Mesenchymal stem cell (in vitro differentiated cells and primary cell): ENCODE data around the gene GABRA6.
"Not testable (repeated sequence)": the region's sequence is repeated elsewhere in the genome, so short reads cannot be mapped to it uniquely, and the experiment has no call there.

Experiments used
- DNase-seq: peaks from one replicate; pipeline ENCODE4 v3.0.0-alpha.2; 2013
- H2AFZ ChIP-seq: one replicate; pipeline ENCODE4 v1.6.1; 2013; ENCODE audit warnings: low read depth, mild to moderate bottlenecking, control low read depth, inconsistent platforms, low read length, moderate library complexity
- H2AK5ac ChIP-seq: 2 replicates; pipeline ENCODE4 v1.6.1; 2013; ENCODE audit warnings: low read length, moderate library complexity, mild to moderate bottlenecking, inconsistent platforms; ENCODE audit not compliant: severe bottlenecking
- H2BK120ac ChIP-seq: one replicate; pipeline ENCODE4 v1.6.1; 2013; ENCODE audit warnings: low read depth, mild to moderate bottlenecking, inconsistent platforms, low read length, moderate library complexity
- H2BK12ac ChIP-seq, 2 experiments: one replicate each; pipeline ENCODE4 v1.6.1; 2013; ENCODE audit warnings: inconsistent platforms in 2 of 2, low read length in 2 of 2, mild to moderate bottlenecking in 2 of 2, moderate library complexity in 2 of 2, control low read depth in 1 of 2
- H2BK15ac ChIP-seq: one replicate; pipeline ENCODE4 v1.6.1; 2013; ENCODE audit warnings: mild to moderate bottlenecking, low read depth, inconsistent platforms; ENCODE audit not compliant: poor library complexity, severe bottlenecking
- H2BK5ac ChIP-seq: 2 replicates; pipeline ENCODE4 v1.6.1; 2013; ENCODE audit warnings: low read depth, mild to moderate bottlenecking, low read length, control low read depth, inconsistent platforms; ENCODE audit not compliant: poor library complexity, severe bottlenecking
- H3K14ac ChIP-seq, 2 experiments: one replicate each; pipeline ENCODE4 v1.6.1; 2013; ENCODE audit warnings: inconsistent platforms in 2 of 2, low read length in 2 of 2, control low read depth in 1 of 2, mild to moderate bottlenecking in 1 of 2, moderate library complexity in 1 of 2
- H3K18ac ChIP-seq, 2 experiments: one replicate each; pipeline ENCODE4 v1.6.1; 2013; ENCODE audit warnings: inconsistent platforms in 2 of 2, low read length in 2 of 2, control low read depth in 1 of 2, low read depth in 1 of 2, mild to moderate bottlenecking in 1 of 2
- H3K23ac ChIP-seq, 2 experiments: one replicate each; pipeline ENCODE4 v1.6.1; 2013; ENCODE audit warnings: inconsistent platforms in 2 of 2, low read length in 2 of 2, mild to moderate bottlenecking in 2 of 2, moderate library complexity in 2 of 2, control low read depth in 1 of 2
- H3K27ac ChIP-seq: 2 replicates; pipeline ENCODE4 v1.5.1; 2013; ENCODE audit warnings: mild to moderate bottlenecking, moderate library complexity, low read length, control low read depth, inconsistent platforms; ENCODE audit not compliant: poor library complexity, severe bottlenecking
- H3K27me3 ChIP-seq, 2 experiments: 2 replicates each; pipeline versions ENCODE4 v1.6.1 to v1.7.0; 2013; ENCODE audit warnings: low read length in 2 of 2, mild to moderate bottlenecking in 2 of 2, moderate library complexity in 2 of 2, control low read depth in 1 of 2, inconsistent platforms in 1 of 2; ENCODE audit not compliant: control insufficient read depth in 1 of 2, insufficient read depth in 1 of 2
- H3K36me3 ChIP-seq, 2 experiments: 2 replicates each; pipeline versions ENCODE4 v1.6.1 to v1.7.0; 2013; ENCODE audit warnings: low read length in 2 of 2, control low read depth in 1 of 2, inconsistent platforms in 1 of 2, low read depth in 1 of 2, mild to moderate bottlenecking in 1 of 2; ENCODE audit not compliant: insufficient read depth in 2 of 2, control insufficient read depth in 1 of 2
- H3K4ac ChIP-seq, 2 experiments: one replicate each; pipeline ENCODE4 v1.6.1; 2013; ENCODE audit warnings: inconsistent platforms in 2 of 2, low read length in 2 of 2, mild to moderate bottlenecking in 2 of 2, moderate library complexity in 2 of 2, control low read depth in 1 of 2, low read depth in 1 of 2
- H3K4me1 ChIP-seq: 2 replicates; pipeline ENCODE4 v1.6.1; 2013; ENCODE audit warnings: low read depth, low read length, control low read depth; ENCODE audit not compliant: control insufficient read depth, insufficient read depth
- H3K4me2 ChIP-seq: 2 replicates; pipeline ENCODE4 v1.6.1; 2013; ENCODE audit warnings: low read length, mild to moderate bottlenecking, inconsistent platforms; ENCODE audit not compliant: poor library complexity, severe bottlenecking
- H3K4me3 ChIP-seq, 2 experiments: 2 replicates each; pipeline versions ENCODE4 v1.5.1 to v1.7.0; 2013; ENCODE audit warnings: low read length in 2 of 2, mild to moderate bottlenecking in 2 of 2, control low read depth in 1 of 2, low read depth in 1 of 2; ENCODE audit not compliant: insufficient read depth in 1 of 2
- H3K79me1 ChIP-seq: replicated peaks from 2 replicates; pipeline ENCODE4 v1.6.1; 2013; ENCODE audit warnings: mild to moderate bottlenecking, control low read depth, low read length, inconsistent platforms; ENCODE audit not compliant: poor library complexity, severe bottlenecking
- H3K9ac ChIP-seq: 2 replicates; pipeline ENCODE4 v1.7.0; 2013; ENCODE audit warnings: mild to moderate bottlenecking, low read length, moderate library complexity
- H3K9me3 ChIP-seq: 2 replicates; pipeline ENCODE4 v1.7.0; 2013; ENCODE audit warnings: mild to moderate bottlenecking, low read length; ENCODE audit not compliant: control insufficient read depth
- H4K8ac ChIP-seq: one replicate; pipeline ENCODE4 v1.6.1; 2013; ENCODE audit warnings: inconsistent platforms, mild to moderate bottlenecking, low read length, moderate library complexity
- H4K91ac ChIP-seq: one replicate; pipeline ENCODE4 v1.6.1; 2013; ENCODE audit warnings: mild to moderate bottlenecking, low read length, inconsistent platforms
- WGBS: methylation state at CpG from one replicate; pipeline ENCODE4 v1.1.7; 2013; ENCODE audit warnings: mixed read lengths; 5-methylcytosine and 5-hydroxymethylcytosine counted together

GABRA6 gene

GRCh38 chr5:161651926-161652325 is 33.6 kb upstream of the GABRA6 start:
- H2BK120ac ChIP-seq, H3K4me3 ChIP-seq, H3K9ac ChIP-seq, H3K4me2 ChIP-seq, H3K4ac ChIP-seq, DNase-seq, H3K14ac ChIP-seq, H3K79me1 ChIP-seq, H3K4me1 ChIP-seq, H4K8ac ChIP-seq, H2AK5ac ChIP-seq, H3K18ac ChIP-seq, H4K91ac ChIP-seq, H3K27me3 ChIP-seq, H2BK5ac ChIP-seq, H3K27ac ChIP-seq, H2BK15ac ChIP-seq, H3K36me3 ChIP-seq, H2BK12ac ChIP-seq, H2AFZ ChIP-seq, H3K23ac ChIP-seq, H3K9me3 ChIP-seq: not testable (repeated sequence)
- WGBS = 63% methylated on average over 8 of the region's 8 CpGs

GRCh38 chr5:161660806-161661205 is 24.7 kb upstream of the GABRA6 start:
- no peak overlapping the region for H3K4me3 ChIP-seq
- H4K8ac ChIP-seq = no peak overlapping the region
- H2BK12ac ChIP-seq = no peak overlapping the region
- no peak overlapping the region for H2BK5ac ChIP-seq
- no peak overlapping the region for H3K14ac ChIP-seq
- H3K4ac ChIP-seq = no peak overlapping the region
- H2AFZ ChIP-seq = no peak overlapping the region
- H3K18ac ChIP-seq = no peak overlapping the region
- 75% methylated on average over 12 of the region's 12 CpGs for WGBS
- no peak overlapping the region for H3K9ac ChIP-seq
- H3K79me1 ChIP-seq = no peaks in the 10 kb centered on the region
- peaks cover 3% of the 10 kb centered on the region for H3K9me3 ChIP-seq
- DNase-seq = no peak
- H3K4me2 ChIP-seq = no peak overlapping the region
- H2BK120ac ChIP-seq = no peak overlapping the region
- H3K4me1 ChIP-seq = no peaks in the 10 kb centered on the region
- no peak overlapping the region for H3K27ac ChIP-seq
- no peak overlapping the region for H2AK5ac ChIP-seq
- H3K27me3 ChIP-seq = no peaks in the 10 kb centered on the region
- H2BK15ac ChIP-seq = no peak overlapping the region
- H4K91ac ChIP-seq = no peak overlapping the region
- no peak overlapping the region for H3K23ac ChIP-seq
- H3K36me3 ChIP-seq = no peaks in the 10 kb centered on the region

GRCh38 chr5:161663431-161663830 is 22.1 kb upstream of the GABRA6 start:
- Histone ChIP-seq H2AFZ (no peak overlapping the region), H3K23ac (no peak overlapping the region), H4K91ac (no peak overlapping the region), H3K4me1 (no peaks in the 10 kb centered on the region), H3K9ac (no peak overlapping the region), H3K14ac (no peak overlapping the region), H3K4me3 (no peak overlapping the region), H3K36me3 (no peaks in the 10 kb centered on the region), H3K9me3 (peaks cover 3% of the 10 kb centered on the region), H3K79me1 (no peaks in the 10 kb centered on the region), H3K27ac (no peak overlapping the region), H3K18ac (no peak overlapping the region), H3K4me2 (no peak overlapping the region), H2AK5ac (no peak overlapping the region), H2BK120ac (no peak overlapping the region), H2BK15ac (no peak overlapping the region), H4K8ac (no peak overlapping the region), H2BK12ac (no peak overlapping the region), H3K27me3 (no peaks in the 10 kb centered on the region), H3K4ac (no peak overlapping the region), H2BK5ac (no peak overlapping the region)
- no peak for DNase-seq

- WGBS = 13% methylated on average over 2 of the region's 2 CpGs
- H4K8ac ChIP-seq = no peak overlapping the region
- H3K79me1 ChIP-seq = no peaks in the 10 kb centered on the region
Observed at GRCh38 chr5:161676103-161676502, 9.4 kb upstream of the GABRA6 start.

More at GRCh38 chr5:161676103-161676502, 9.4 kb upstream of the GABRA6 start:
- no peak overlapping the region for H3K27ac ChIP-seq
- H2BK15ac ChIP-seq = no peak overlapping the region
- no peak for DNase-seq
- no peak overlapping the region for H3K4ac ChIP-seq
- H3K18ac ChIP-seq = no peak overlapping the region
- H3K4me3 ChIP-seq = no peak overlapping the region
- no peaks in the 10 kb centered on the region for H3K36me3 ChIP-seq
- no peak overlapping the region for H2BK120ac ChIP-seq
- H3K14ac ChIP-seq = no peak overlapping the region
- no peaks in the 10 kb centered on the region for H3K9me3 ChIP-seq
- no peak overlapping the region for H3K4me2 ChIP-seq
- H2AFZ ChIP-seq = no peak overlapping the region
- no peak overlapping the region for H2BK5ac ChIP-seq
- no peak overlapping the region for H3K9ac ChIP-seq
- H3K27me3 ChIP-seq = no peaks in the 10 kb centered on the region
- H2AK5ac ChIP-seq = no peak overlapping the region
- H3K4me1 ChIP-seq = no peaks in the 10 kb centered on the region
- no peak overlapping the region for H4K91ac ChIP-seq
- H2BK12ac ChIP-seq = no peak overlapping the region
- no peak overlapping the region for H3K23ac ChIP-seq
